Breast epithelium (tissue), 4 donors: ENCODE results near the gene SOX14. TPM values are rescaled to one million over a fixed set of nuclear protein-coding genes. Genes with fewer than 3 reads are reported as not detected.

Experiments
- DNase-seq, 2 donors: peaks; one replicate each; pipeline ENCODE4 v3.0.0-alpha.2; 2019; ENCODE audit warnings: low spot score in 2 of 2
- H3K27ac ChIP-seq, 2 donors: fragments of 200-600 bp; sonication (generic) in 1 of 2; one replicate each; pipeline ENCODE4 v1.5.1; 2016 to 2019; ENCODE audit warnings: mild to moderate bottlenecking in 1 of 2
- H3K27me3 ChIP-seq, 2 donors: fragments of 200-600 bp; sonication (generic) in 1 of 2; one replicate each; pipeline versions ENCODE4 v1.5.1 to v1.6.0; 2017 to 2019; ENCODE audit warnings: control low read depth in 1 of 2, mild to moderate bottlenecking in 1 of 2
- H3K36me3 ChIP-seq: fragments of 200-600 bp; one replicate; pipeline ENCODE4 v1.5.1; 2019
- H3K4me1 ChIP-seq, 2 donors: fragments of 200-600 bp; sonication (generic); one replicate each; pipeline ENCODE4 v1.5.1; 2016 to 2019; ENCODE audit warnings: control low read depth in 1 of 2
- H3K4me3 ChIP-seq, 3 donors: fragments of 200-600 bp; sonication (generic); 1 replicate in 2 of 3; 2 replicates in 1 of 3; pipeline ENCODE4 v1.5.1; 2016 to 2019; ENCODE audit warnings: mild to moderate bottlenecking in 3 of 3, moderate library complexity in 2 of 3
- H3K9me3 ChIP-seq, 2 donors: fragments of 200-600 bp; sonication (generic) in 1 of 2; one replicate each; pipeline ENCODE4 v1.5.1; 2016 to 2019; ENCODE audit warnings: control low read depth in 1 of 2
- CTCF ChIP-seq, 3 donors: fragments of 450-650 bp; IDR thresholded peaks; one replicate each; pipeline ENCODE4 v1.5.1; 2016 to 2017; ENCODE audit warnings: antibody characterized with exemption in 3 of 3, mild to moderate bottlenecking in 3 of 3, moderate library complexity in 3 of 3
- POLR2A ChIP-seq: fragments of 450-650 bp; IDR thresholded peaks from one replicate; pipeline ENCODE4 v1.6.1; 2016; ENCODE audit warnings: antibody characterized with exemption, mild to moderate bottlenecking, moderate library complexity
- POLR2AphosphoS5 ChIP-seq, 3 donors: sonication (generic); formaldehyde crosslinking; IDR thresholded peaks; one replicate each; pipeline ENCODE4 v1.6.1; 2017; ENCODE audit warnings: antibody characterized with exemption in 3 of 3
- intact Hi-C: fragments of 100-400 bp; cut with DNase I; formaldehyde crosslinking; loops from one replicate; pipeline ENCODE4 v1.15.1; 2023; ENCODE audit warnings: low total_unique reads
- total RNA-seq, 3 donors: library from RNA; depleted of rRNA; stranded (reverse); fragments of >200 nt; gene quantifications; one replicate each; pipeline ENCODE4 v1.1.0, GENCODE V29; 2016

The SOX14 gene
- total RNA-seq, 3 donors from 2014 or later = not detected

- no peak for DNase-seq
- Histone ChIP-seq H3K4me3 (peak overlapping the region in 2 of 3 donors; percentile 14 to 47), H3K36me3 (no peaks in the 10 kb centered on the region), H3K4me1 (peaks cover 0 to 7% of the 10 kb centered on the region in 2 donors), H3K27me3 (peaks cover 0 to 62% of the 10 kb centered on the region in 2 donors), H3K27ac (no peak overlapping the region), H3K9me3 (no peaks in the 10 kb centered on the region)
- TF ChIP-seq CTCF (IDR thresholded peaks at IDR 0.05) = no peak
- no peak for TF ChIP-seq POLR2A
- TF ChIP-seq POLR2AphosphoS5 (IDR thresholded peaks at IDR 0.05) = no peak
- intact Hi-C loops = no loop called here
These were observed 7.5 kb downstream of the SOX14 start for GRCh38 chr3:137771401-137772213.

GRCh38 chr3:137772214-137772955 lies 8.3 kb downstream of the SOX14 start:
- H3K27ac ChIP-seq = no peak overlapping the region
- no peak for DNase-seq
- peaks cover 0 to 7% of the 10 kb centered on the region in 2 donors for H3K4me1 ChIP-seq
- TF ChIP-seq POLR2A = no peak
- TF ChIP-seq CTCF (IDR thresholded peaks at IDR 0.05) = no peak
- no peak for TF ChIP-seq POLR2AphosphoS5 (IDR thresholded peaks at IDR 0.05)
- no peaks in the 10 kb centered on the region for H3K36me3 ChIP-seq
- H3K4me3 ChIP-seq = no peak overlapping the region
- peaks cover 0 to 54% of the 10 kb centered on the region in 2 donors for H3K27me3 ChIP-seq
- intact Hi-C loops = no loop called here
- H3K9me3 ChIP-seq = no peaks in the 10 kb centered on the region

- intact Hi-C loops = no loop called here
- H3K27me3 ChIP-seq = no peaks in the 10 kb centered on the region
- H3K36me3 ChIP-seq = no peaks in the 10 kb centered on the region
- TF ChIP-seq POLR2AphosphoS5 (IDR thresholded peaks at IDR 0.05) = no peak
- no peak for TF ChIP-seq POLR2A
- no peak for TF ChIP-seq CTCF (IDR thresholded peaks at IDR 0.05)
- no peaks in the 10 kb centered on the region for H3K4me1 ChIP-seq
- H3K27ac ChIP-seq = no peak overlapping the region
- DNase-seq = no peak
- H3K4me3 ChIP-seq = no peak overlapping the region
- no peaks in the 10 kb centered on the region for H3K9me3 ChIP-seq
These were observed 14.8 kb downstream of the SOX14 start for GRCh38 chr3:137778941-137779340.

- no peak for TF ChIP-seq POLR2AphosphoS5 (IDR thresholded peaks at IDR 0.05)
- TF ChIP-seq CTCF (IDR thresholded peaks at IDR 0.05) = no peak
- TF ChIP-seq POLR2A = no peak
- Histone ChIP-seq H3K4me1 (no peaks in the 10 kb centered on the region), H3K27ac (no peak overlapping the region), H3K36me3 (no peaks in the 10 kb centered on the region), H3K4me3 (no peak overlapping the region), H3K27me3 (no peaks in the 10 kb centered on the region), H3K9me3 (no peaks in the 10 kb centered on the region)
- no peak for DNase-seq
- intact Hi-C loops = no loop called here
These were observed 23.4 kb downstream of the SOX14 start for GRCh38 chr3:137787529-137787928.

GRCh38 chr3:137789236-137789635 lies 25.1 kb downstream of the SOX14 start:
- no peak overlapping the region for H3K27ac ChIP-seq
- H3K36me3 ChIP-seq = no peaks in the 10 kb centered on the region
- TF ChIP-seq POLR2AphosphoS5 (IDR thresholded peaks at IDR 0.05) (no peak), CTCF (IDR thresholded peaks at IDR 0.05) (no peak)
- no peak for DNase-seq
- H3K9me3 ChIP-seq = no peaks in the 10 kb centered on the region
- intact Hi-C loops = no loop called here
- no peak overlapping the region for H3K4me3 ChIP-seq
- no peaks in the 10 kb centered on the region for H3K27me3 ChIP-seq
- H3K4me1 ChIP-seq = no peaks in the 10 kb centered on the region
